ENCODE results near the gene CDON. TPM values are rescaled to one million over a fixed set of nuclear protein-coding genes. Genes with fewer than 3 reads are reported as not detected.

Gene CDON
- total RNA-seq, 5 donors from 2014 or later (not counting 1 experiment from before 2014, with no cell fraction given): 1.7 to 5.0 (median 2.7) TPM

- no peak overlapping the region for H3K27ac Mint-ChIP-seq
- ChIA-PET POLR2A (interaction anchor here in 1 of 2 donors (0.6 kb wide), 1 partner anchor 224 kb away, joined by 4 read pairs; no protein-coding TSS in a partner anchor), CTCF (no interaction called here)
- H3K27me3 Mint-ChIP-seq: no peaks in the 10 kb centered on the region
- Histone ChIP-seq H3K4me1 (ENCODE audit: control insufficient read depth in 1 of 2, extremely low read depth in 1 of 2, insufficient read depth in 2 of 2, low read length in 2 of 2) (no peaks in the 10 kb centered on the region), H3K9me3 (no peaks in the 10 kb centered on the region), H3K36me3 (ENCODE audit: control insufficient read depth in 2 of 2, extremely low read depth in 1 of 2, insufficient read depth in 1 of 2, low read length in 1 of 2) (no peaks in the 10 kb centered on the region), H3K4me3 (ENCODE audit: control insufficient read depth in 1 of 2, extremely low read depth in 1 of 2, low read length in 1 of 2) (no peak overlapping the region), H3K27ac (ENCODE audit: low read length) (no peak overlapping the region), H3K27me3 (replicated peaks in 1 of 2; ENCODE audit: control insufficient read depth in 2 of 2, extremely low read depth in 1 of 2, insufficient read depth in 2 of 2, low read length in 1 of 2) (no peaks in the 10 kb centered on the region)
- ATAC-seq (replicated peaks in 1 of 4): no peak
- DNase-seq: no peak
- H3K9me3 Mint-ChIP-seq: no peaks in the 10 kb centered on the region
- H3K4me1 Mint-ChIP-seq: no peaks in the 10 kb centered on the region
- 83% methylated on average over 1 of the region's 4 CpGs for WGBS (ENCODE audit: insufficient coverage)
- peaks cover 7% of the 10 kb centered on the region for H3K36me3 Mint-ChIP-seq
- no peak overlapping the region for H3K4me3 Mint-ChIP-seq
Observed at GRCh38 chr11:126006068-126006467, 56.6 kb downstream of the CDON start.

GRCh38 chr11:126002181-126002580, 60.5 kb downstream of the CDON start:
- Mint-ChIP-seq H3K9me3 (no peaks in the 10 kb centered on the region), H3K27me3 (no peaks in the 10 kb centered on the region), H3K27ac (no peak overlapping the region), H3K4me1 (no peaks in the 10 kb centered on the region), H3K4me3 (no peak overlapping the region), H3K36me3 (peaks cover 11% of the 10 kb centered on the region)
- Histone ChIP-seq H3K36me3 (ENCODE audit: control insufficient read depth in 2 of 2, extremely low read depth in 1 of 2, insufficient read depth in 1 of 2, low read length in 1 of 2) (no peaks in the 10 kb centered on the region), H3K27ac (ENCODE audit: low read length) (no peak overlapping the region), H3K4me3 (ENCODE audit: control insufficient read depth in 1 of 2, extremely low read depth in 1 of 2, low read length in 1 of 2) (no peak overlapping the region), H3K4me1 (ENCODE audit: control insufficient read depth in 1 of 2, extremely low read depth in 1 of 2, insufficient read depth in 2 of 2, low read length in 2 of 2) (no peaks in the 10 kb centered on the region), H3K27me3 (replicated peaks in 1 of 2; ENCODE audit: control insufficient read depth in 2 of 2, extremely low read depth in 1 of 2, insufficient read depth in 2 of 2, low read length in 1 of 2) (no peaks in the 10 kb centered on the region), H3K9me3 (no peaks in the 10 kb centered on the region)
- 27% methylated on average over 3 of the region's 4 CpGs for WGBS (ENCODE audit: insufficient coverage)
- ChIA-PET POLR2A (no interaction called here), CTCF (no interaction called here)
- no peak for ATAC-seq (replicated peaks in 1 of 4)
- DNase-seq: no peak

GRCh38 chr11:125999234-125999880, 63.3 kb downstream of the CDON start:
- Mint-ChIP-seq H3K9me3 (no peaks in the 10 kb centered on the region), H3K4me3 (no peak overlapping the region), H3K27me3 (no peaks in the 10 kb centered on the region), H3K36me3 (peaks cover 21% of the 10 kb centered on the region), H3K4me1 (no peaks in the 10 kb centered on the region), H3K27ac (no peak overlapping the region)
- no peaks in the 10 kb centered on the region for H3K4me1 ChIP-seq (ENCODE audit: control insufficient read depth in 1 of 2, extremely low read depth in 1 of 2, insufficient read depth in 2 of 2, low read length in 2 of 2)
- CTCF ChIA-PET: no interaction called here
- no peak for ATAC-seq (replicated peaks in 1 of 4)
- WGBS (ENCODE audit: insufficient coverage): no CpG with 5 or more reads among the region's 6 CpGs
- no peak overlapping the region for H3K4me3 ChIP-seq (ENCODE audit: control insufficient read depth in 1 of 2, extremely low read depth in 1 of 2, low read length in 1 of 2)
- no peak for DNase-seq
- H3K36me3 ChIP-seq (ENCODE audit: control insufficient read depth in 2 of 2, extremely low read depth in 1 of 2, insufficient read depth in 1 of 2, low read length in 1 of 2): no peaks in the 10 kb centered on the region
- no peaks in the 10 kb centered on the region for H3K27me3 ChIP-seq (replicated peaks in 1 of 2; ENCODE audit: control insufficient read depth in 2 of 2, extremely low read depth in 1 of 2, insufficient read depth in 2 of 2, low read length in 1 of 2)
- H3K27ac ChIP-seq (ENCODE audit: low read length): no peak overlapping the region
- no peaks in the 10 kb centered on the region for H3K9me3 ChIP-seq
- POLR2A ChIA-PET: interaction anchor here in 1 of 2 donors (0.6 kb wide), 1 partner anchor 394 kb away, joined by 3 read pairs; no protein-coding TSS in a partner anchor

- H3K27ac Mint-ChIP-seq: no peak overlapping the region
- H3K4me1 ChIP-seq (ENCODE audit: control insufficient read depth in 1 of 2, extremely low read depth in 1 of 2, insufficient read depth in 2 of 2, low read length in 2 of 2): no peaks in the 10 kb centered on the region
- H3K27ac ChIP-seq (ENCODE audit: low read length): no peak overlapping the region
- H3K4me3 ChIP-seq (ENCODE audit: control insufficient read depth in 1 of 2, extremely low read depth in 1 of 2, low read length in 1 of 2): no peak overlapping the region
- no peaks in the 10 kb centered on the region for H3K36me3 ChIP-seq (ENCODE audit: control insufficient read depth in 2 of 2, extremely low read depth in 1 of 2, insufficient read depth in 1 of 2, low read length in 1 of 2)
- H3K27me3 ChIP-seq (replicated peaks in 1 of 2; ENCODE audit: control insufficient read depth in 2 of 2, extremely low read depth in 1 of 2, insufficient read depth in 2 of 2, low read length in 1 of 2): no peaks in the 10 kb centered on the region
- DNase-seq (no peak), ATAC-seq (replicated peaks in 1 of 4) (no peak)
- WGBS (ENCODE audit: insufficient coverage): 94% methylated on average over 4 of the region's 5 CpGs
- H3K4me3 Mint-ChIP-seq: no peak overlapping the region
- H3K9me3 ChIP-seq: no peaks in the 10 kb centered on the region
- no peaks in the 10 kb centered on the region for H3K4me1 Mint-ChIP-seq
- no peaks in the 10 kb centered on the region for H3K27me3 Mint-ChIP-seq
- CTCF ChIA-PET: no interaction called here
- peaks cover 21% of the 10 kb centered on the region for H3K36me3 Mint-ChIP-seq
- POLR2A ChIA-PET: no interaction called here
- no peaks in the 10 kb centered on the region for H3K9me3 Mint-ChIP-seq
Observed at GRCh38 chr11:125998267-125998666, 64.4 kb downstream of the CDON start.

- Histone ChIP-seq H3K27ac (ENCODE audit: low read length) (no peak overlapping the region), H3K4me1 (ENCODE audit: control insufficient read depth in 1 of 2, extremely low read depth in 1 of 2, insufficient read depth in 2 of 2, low read length in 2 of 2) (no peaks in the 10 kb centered on the region), H3K27me3 (replicated peaks in 1 of 2; ENCODE audit: control insufficient read depth in 2 of 2, extremely low read depth in 1 of 2, insufficient read depth in 2 of 2, low read length in 1 of 2) (no peaks in the 10 kb centered on the region), H3K36me3 (ENCODE audit: control insufficient read depth in 2 of 2, extremely low read depth in 1 of 2, insufficient read depth in 1 of 2, low read length in 1 of 2) (no peaks in the 10 kb centered on the region), H3K9me3 (no peaks in the 10 kb centered on the region), H3K4me3 (ENCODE audit: control insufficient read depth in 1 of 2, extremely low read depth in 1 of 2, low read length in 1 of 2) (no peak overlapping the region)
- no peaks in the 10 kb centered on the region for H3K4me1 Mint-ChIP-seq
- ATAC-seq (replicated peaks in 1 of 4): no peak
- no peaks in the 10 kb centered on the region for H3K9me3 Mint-ChIP-seq
- WGBS (ENCODE audit: insufficient coverage): no CpG with 5 or more reads among the region's 5 CpGs
- H3K27ac Mint-ChIP-seq: no peak overlapping the region
- no peak overlapping the region for H3K4me3 Mint-ChIP-seq
- H3K27me3 Mint-ChIP-seq: no peaks in the 10 kb centered on the region
- CTCF ChIA-PET: no interaction called here
- H3K36me3 Mint-ChIP-seq: peaks cover 14% of the 10 kb centered on the region
- no peak for DNase-seq
- POLR2A ChIA-PET: no interaction called here
Observed at GRCh38 chr11:125995313-125995712, 67.4 kb downstream of the CDON start.

- Mint-ChIP-seq H3K27ac (no peak overlapping the region), H3K4me1 (no peaks in the 10 kb centered on the region), H3K27me3 (no peaks in the 10 kb centered on the region), H3K36me3 (peaks cover 15% of the 10 kb centered on the region), H3K9me3 (no peaks in the 10 kb centered on the region), H3K4me3 (no peak overlapping the region)
- no peaks in the 10 kb centered on the region for H3K9me3 ChIP-seq
- CTCF ChIA-PET: no interaction called here
- peaks cover 0 to 1% of the 10 kb centered on the region in 2 experiments for H3K27me3 ChIP-seq (replicated peaks in 1 of 2; ENCODE audit: control insufficient read depth in 2 of 2, extremely low read depth in 1 of 2, insufficient read depth in 2 of 2, low read length in 1 of 2)
- H3K27ac ChIP-seq (ENCODE audit: low read length): no peak overlapping the region
- WGBS (ENCODE audit: insufficient coverage): no CpG with 5 or more reads among the region's 5 CpGs
- ATAC-seq (replicated peaks in 1 of 4): no peak
- H3K4me3 ChIP-seq (ENCODE audit: control insufficient read depth in 1 of 2, extremely low read depth in 1 of 2, low read length in 1 of 2): no peak overlapping the region
- DNase-seq: no peak
- POLR2A ChIA-PET: no interaction called here
- H3K4me1 ChIP-seq (ENCODE audit: control insufficient read depth in 1 of 2, extremely low read depth in 1 of 2, insufficient read depth in 2 of 2, low read length in 2 of 2): no peaks in the 10 kb centered on the region
- no peaks in the 10 kb centered on the region for H3K36me3 ChIP-seq (ENCODE audit: control insufficient read depth in 2 of 2, extremely low read depth in 1 of 2, insufficient read depth in 1 of 2, low read length in 1 of 2)
Observed at GRCh38 chr11:125994509-125994908, 68.2 kb downstream of the CDON start.

GRCh38 chr11:125992893-125993292, 69.8 kb downstream of the CDON start:
- Histone ChIP-seq H3K4me1 (ENCODE audit: control insufficient read depth in 1 of 2, extremely low read depth in 1 of 2, insufficient read depth in 2 of 2, low read length in 2 of 2) (no peaks in the 10 kb centered on the region), H3K9me3 (no peaks in the 10 kb centered on the region), H3K27me3 (replicated peaks in 1 of 2; ENCODE audit: control insufficient read depth in 2 of 2, extremely low read depth in 1 of 2, insufficient read depth in 2 of 2, low read length in 1 of 2) (peaks cover 0 to 3% of the 10 kb centered on the region in 2 experiments), H3K4me3 (ENCODE audit: control insufficient read depth in 1 of 2, extremely low read depth in 1 of 2, low read length in 1 of 2) (no peak overlapping the region), H3K27ac (ENCODE audit: low read length) (no peak overlapping the region), H3K36me3 (ENCODE audit: control insufficient read depth in 2 of 2, extremely low read depth in 1 of 2, insufficient read depth in 1 of 2, low read length in 1 of 2) (no peaks in the 10 kb centered on the region)
- ATAC-seq (replicated peaks in 1 of 4) (no peak), DNase-seq (no peak)
- Mint-ChIP-seq H3K4me3 (no peak overlapping the region), H3K4me1 (no peaks in the 10 kb centered on the region), H3K36me3 (peaks cover 16% of the 10 kb centered on the region), H3K27ac (no peak overlapping the region), H3K27me3 (no peaks in the 10 kb centered on the region), H3K9me3 (no peaks in the 10 kb centered on the region)
- CTCF ChIA-PET: no interaction called here
- POLR2A ChIA-PET: no interaction called here
- 92% methylated on average over 2 of the region's 7 CpGs for WGBS (ENCODE audit: insufficient coverage)

Measured in T-cell (primary cell).